Hematopoietic multipotent progenitor cell treated with erythropoietin and hydrocortisone succinate and interleukin-3 and kit ligand, for 8 days (in vitro differentiated cells): ENCODE data around the gene PAPPA.

Experiments
- DNase-seq: peaks from one replicate; pipeline ENCODE4 v3.0.0-alpha.2; 2015

Gene PAPPA

DNA sequence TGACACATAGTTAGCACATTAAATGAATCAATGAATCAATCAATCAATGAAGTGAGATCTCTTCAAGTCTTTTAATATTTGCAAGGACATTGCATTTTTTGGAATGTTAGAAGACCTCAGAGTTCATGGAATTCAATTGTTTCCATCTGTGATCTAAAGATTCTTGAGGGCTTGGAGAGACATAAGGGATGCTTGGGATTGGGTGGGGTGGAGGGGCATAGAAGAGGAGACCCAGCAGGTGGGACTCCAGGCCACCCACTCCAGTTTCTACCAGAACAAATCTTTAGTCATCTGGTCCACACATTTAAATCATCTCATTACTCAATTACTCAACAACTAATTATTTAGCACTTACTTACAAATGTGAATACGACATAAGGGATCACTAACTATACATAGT, 282.5 kb downstream of the PAPPA start:
- DNase-seq: no peak

DNA sequence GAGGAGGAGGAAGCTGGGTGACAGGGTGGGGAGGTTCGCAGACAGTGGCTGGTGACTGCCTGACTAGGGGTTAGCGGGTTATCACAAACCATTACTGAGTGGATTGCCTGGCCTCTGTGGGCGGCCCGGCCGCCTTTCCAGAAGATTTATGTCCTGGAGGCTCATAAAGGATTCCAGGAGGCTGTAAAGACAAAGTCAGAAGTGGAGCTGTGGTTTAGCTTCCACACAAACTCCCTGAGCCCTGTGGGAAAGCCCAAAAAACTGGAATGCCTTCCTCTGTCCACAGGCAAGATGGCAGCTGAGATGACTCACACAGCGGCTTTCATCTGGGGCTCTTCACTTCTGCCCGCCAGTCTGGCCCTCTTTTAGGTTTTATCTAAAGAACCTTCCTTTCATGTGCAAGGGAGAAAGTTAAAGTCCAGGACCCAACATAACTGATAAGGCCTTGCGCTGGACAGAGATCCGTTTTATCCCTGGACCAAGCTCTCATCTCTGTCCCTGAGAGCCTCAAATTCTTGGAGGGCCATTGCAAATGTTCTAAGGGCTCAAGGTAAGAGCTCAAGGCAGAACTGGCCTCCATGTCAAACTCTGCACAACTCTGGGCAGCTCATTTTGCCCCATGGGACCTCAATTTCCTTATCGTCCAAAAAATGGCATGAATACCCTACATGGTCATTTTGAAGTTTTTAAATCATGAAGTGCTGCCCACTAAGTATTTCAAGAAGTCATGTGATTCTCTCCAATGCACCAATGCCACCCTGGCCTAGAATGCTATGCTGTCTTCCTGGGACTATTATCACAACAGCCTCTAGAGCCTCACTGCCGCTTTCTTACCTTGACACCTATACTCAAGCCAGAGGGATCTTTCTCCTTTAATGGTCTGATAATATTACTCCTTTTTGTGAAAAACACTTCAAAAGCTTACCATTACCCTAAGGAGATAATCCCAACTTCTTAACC, 284.1 kb downstream of the PAPPA start:
- no peak for DNase-seq

DNA sequence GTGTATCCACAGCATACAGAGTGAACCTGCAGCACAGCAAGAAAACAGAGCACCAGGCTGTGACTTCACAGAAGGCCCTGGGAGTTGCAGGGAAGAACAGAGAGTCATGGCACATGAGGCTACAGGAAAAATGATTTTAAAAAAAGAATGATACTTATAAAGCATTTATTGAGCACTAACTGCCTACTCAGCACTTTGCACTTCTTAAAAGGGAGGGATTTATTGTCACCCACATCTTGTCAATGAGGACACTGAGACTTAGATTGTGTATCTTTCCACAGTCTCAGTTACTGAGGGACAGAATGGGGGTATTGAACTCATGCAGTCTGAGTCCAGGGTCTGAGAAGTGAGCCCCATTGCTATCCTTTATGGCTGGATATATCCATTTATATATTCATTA, 288.9 kb downstream of the PAPPA start:
- DNase-seq: no peak

DNA sequence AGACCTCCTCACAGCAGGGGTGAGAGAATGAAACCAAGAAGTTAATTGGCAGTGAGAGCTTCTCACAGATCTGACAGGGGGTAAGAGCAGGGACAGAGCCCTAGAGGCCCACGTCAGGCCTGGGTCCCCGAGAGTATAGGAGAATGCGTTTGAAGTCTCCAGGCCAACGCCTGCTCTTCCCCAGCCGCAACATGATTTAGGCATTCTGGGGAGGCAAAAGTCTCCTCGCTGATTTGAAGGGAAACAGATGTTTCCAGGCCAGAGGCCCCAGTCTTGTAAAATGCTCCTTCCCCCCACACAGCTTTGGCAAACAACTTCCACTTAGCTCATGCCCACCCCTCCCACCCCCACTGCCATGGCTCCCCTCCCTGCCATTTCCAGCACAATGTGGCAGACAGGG, 294.3 kb downstream of the PAPPA start:
- no peak for DNase-seq

DNA sequence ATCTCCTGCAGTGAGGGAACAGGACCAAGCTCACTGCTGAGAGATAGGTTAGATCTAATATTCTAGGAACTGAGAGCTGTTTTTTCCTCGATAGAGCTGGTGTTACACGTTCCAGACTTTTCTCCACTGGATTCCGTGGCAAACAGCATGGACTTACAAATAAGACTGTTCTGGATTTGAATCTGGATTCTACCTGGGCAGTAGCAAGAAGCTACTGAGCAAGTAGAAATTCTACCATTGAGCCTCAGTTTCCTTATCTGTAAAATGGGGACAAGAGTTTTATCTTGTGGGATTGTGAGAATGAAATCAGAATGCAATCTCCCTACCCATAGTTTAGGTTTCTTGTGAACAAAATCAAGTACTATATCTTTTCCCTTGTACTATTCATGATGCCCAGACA, 294.8 kb downstream of the PAPPA start:
- DNase-seq: no peak

DNA sequence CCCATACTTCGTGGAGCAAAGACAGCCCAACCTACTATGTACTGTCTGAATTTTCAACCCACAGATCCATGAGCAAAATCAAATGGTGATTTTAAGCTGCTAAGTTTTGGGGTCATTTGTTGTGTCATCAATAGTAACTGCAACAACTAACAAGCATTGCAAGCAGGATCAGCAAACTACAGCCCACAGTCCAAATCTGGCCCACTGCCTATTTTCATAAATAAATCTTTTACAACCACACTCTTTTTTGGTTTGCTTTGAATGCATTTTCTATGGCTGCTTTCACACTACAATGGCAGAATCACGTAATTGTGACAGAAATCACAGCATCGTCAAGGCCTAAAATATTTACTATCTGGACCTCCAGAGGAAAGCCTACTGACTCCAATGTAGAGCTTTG, 296.4 kb downstream of the PAPPA start:
- no peak for DNase-seq

DNA sequence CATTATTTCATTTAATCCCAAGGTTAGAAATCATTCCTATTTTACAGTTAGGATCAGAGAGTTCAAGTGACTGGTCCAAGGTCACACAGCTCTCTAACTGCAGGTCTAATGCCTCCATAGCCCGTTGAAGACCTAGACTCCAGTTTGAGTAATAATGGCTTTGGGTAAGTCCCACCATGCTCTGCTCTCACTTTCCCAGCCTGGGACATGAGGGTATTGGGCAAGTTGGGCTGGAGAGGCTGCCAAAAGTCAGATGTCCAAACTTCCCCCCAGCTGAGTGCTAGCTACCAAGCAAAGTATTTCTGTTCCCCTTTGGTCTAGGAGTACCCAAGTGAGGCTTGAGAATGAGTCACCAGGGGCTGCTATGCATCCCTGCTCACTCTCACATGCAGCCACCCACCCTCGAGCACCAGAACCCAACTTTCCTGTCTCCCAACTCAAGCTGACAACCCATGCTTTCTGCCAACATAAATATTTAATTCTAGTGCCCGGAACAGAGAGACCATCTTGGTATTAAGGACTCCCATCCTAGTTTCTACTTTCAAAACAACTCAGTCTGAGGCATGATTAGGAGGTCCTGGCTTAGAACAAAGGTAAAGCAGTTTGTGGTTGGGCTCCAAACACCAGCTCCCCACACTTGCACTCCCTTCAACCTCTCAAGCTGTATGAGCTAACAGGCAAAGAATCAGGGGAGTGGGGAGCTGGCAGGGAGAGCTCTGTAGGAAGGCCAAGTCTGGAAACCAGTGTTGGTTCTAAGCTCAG, 297.0 kb downstream of the PAPPA start:
- no peak for DNase-seq

DNA sequence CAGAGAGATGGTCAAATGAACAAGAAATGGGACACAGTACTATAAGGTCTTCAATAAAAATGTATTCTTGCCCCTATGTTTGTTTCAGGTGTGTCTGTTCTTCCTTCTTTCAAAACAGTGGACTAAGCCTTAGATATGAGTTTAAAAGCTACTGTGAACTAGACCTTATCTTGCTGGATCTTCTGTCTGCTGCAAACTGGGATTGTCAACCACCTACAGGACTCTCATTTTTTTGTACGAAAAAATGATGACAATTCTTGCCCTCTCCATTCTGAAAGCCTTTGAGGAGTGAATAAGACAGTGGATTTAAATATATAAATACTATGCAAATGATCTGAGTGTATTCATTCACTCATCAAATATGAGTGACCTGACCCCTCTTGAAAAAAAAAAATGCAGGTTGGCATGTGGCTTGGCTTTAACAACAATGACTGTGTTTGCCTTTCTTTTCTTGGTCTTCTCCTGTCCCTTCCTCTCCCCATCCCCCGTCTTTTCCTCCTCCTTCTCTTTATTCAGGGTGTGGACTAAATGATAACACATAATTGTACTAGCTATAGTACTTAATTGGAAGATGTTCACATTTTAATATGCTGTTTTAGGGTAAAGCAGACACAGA, 298.0 kb downstream of the PAPPA start:
- peak; percentile 64 for DNase-seq
